ENCODE results near the gene MINK1. TPM values are rescaled to one million over a fixed set of nuclear protein-coding genes. Genes with fewer than 3 reads are reported as not detected.

Gene MINK1
- total RNA-seq, 3 donors from 2014 or later = 25.9 to 58.7 (median 42.0) TPM

- intact Hi-C loops (cut with DNase I; ENCODE audit: low total_unique reads) = no loop called here
- peak overlapping the region; percentile 11 to 99 (median 98) for H3K4me3 ChIP-seq
- no peak for DNase-seq (ENCODE audit: low spot score in 2 of 2)
- peaks cover 13 to 37% of the 10 kb centered on the region in 2 donors for H3K4me1 ChIP-seq
- TF ChIP-seq POLR2A (IDR thresholded peaks at IDR 0.05) (no peak), POLR2AphosphoS5 (IDR thresholded peaks at IDR 0.05) (no peak)
- TF ChIP-seq, protein P1, sequence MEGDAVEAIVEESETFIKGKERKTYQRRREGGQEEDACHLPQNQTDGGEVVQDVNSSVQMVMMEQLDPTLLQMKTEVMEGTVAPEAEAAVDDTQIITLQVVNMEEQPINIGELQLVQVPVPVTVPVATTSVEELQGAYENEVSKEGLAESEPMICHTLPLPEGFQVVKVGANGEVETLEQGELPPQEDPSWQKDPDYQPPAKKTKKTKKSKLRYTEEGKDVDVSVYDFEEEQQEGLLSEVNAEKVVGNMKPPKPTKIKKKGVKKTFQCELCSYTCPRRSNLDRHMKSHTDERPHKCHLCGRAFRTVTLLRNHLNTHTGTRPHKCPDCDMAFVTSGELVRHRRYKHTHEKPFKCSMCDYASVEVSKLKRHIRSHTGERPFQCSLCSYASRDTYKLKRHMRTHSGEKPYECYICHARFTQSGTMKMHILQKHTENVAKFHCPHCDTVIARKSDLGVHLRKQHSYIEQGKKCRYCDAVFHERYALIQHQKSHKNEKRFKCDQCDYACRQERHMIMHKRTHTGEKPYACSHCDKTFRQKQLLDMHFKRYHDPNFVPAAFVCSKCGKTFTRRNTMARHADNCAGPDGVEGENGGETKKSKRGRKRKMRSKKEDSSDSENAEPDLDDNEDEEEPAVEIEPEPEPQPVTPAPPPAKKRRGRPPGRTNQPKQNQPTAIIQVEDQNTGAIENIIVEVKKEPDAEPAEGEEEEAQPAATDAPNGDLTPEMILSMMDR (IDR thresholded peaks at IDR 0.05) = no peak
- H3K36me3 ChIP-seq = no peaks in the 10 kb centered on the region
- H3K9me3 ChIP-seq = no peaks in the 10 kb centered on the region
- H3K27ac ChIP-seq = peak overlapping the region; percentile 97 to 99
- no peaks in the 10 kb centered on the region for H3K27me3 ChIP-seq
These were observed 112.8 kb downstream of the MINK1 start for GRCh38 chr17:4945944-4946280.

DNA sequence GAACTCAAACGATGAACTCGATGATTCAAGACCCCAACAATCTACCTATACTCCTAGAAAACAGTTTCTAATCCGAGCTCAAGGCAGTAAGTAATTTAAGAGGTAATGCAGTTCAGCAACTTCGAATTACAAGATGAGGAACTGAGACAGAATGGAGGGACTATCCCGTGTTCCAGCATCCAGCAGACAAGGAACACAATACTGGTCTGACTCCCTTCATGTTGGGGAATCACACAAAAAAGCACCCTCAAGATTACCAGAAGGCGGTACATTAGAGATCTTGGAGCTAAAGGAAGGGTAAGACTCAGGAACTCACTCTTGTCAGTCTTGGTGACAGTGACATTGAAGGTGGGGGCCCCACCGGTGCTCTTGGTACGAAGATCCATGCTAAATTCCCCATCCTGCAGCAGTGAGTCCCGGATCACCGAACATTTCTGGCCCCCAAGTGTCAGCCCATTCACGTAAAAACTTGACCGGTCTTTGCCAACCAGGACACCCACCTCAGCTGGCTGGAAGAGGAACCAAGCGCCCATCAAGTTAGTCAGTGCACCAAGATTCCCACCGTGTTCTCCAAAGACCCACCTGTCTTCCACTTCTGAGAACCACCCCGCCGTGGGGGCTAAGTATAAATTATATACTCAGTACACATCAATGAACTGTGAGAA, 113.3 kb downstream of the MINK1 start:
- TF ChIP-seq POLR2A (IDR thresholded peaks at IDR 0.05) (no peak), POLR2AphosphoS5 (IDR thresholded peaks at IDR 0.05) (no peak)
- TF ChIP-seq, protein P1 (IDR thresholded peaks at IDR 0.05) = no peak
- Histone ChIP-seq H3K36me3 (no peaks in the 10 kb centered on the region), H3K9me3 (no peaks in the 10 kb centered on the region), H3K27me3 (no peaks in the 10 kb centered on the region), H3K4me1 (peaks cover 8 to 32% of the 10 kb centered on the region in 2 donors), H3K27ac (peak overlapping the region; percentile 97 to 99), H3K4me3 (peak overlapping the region; percentile 98 to 100 (median 99))
- DNase-seq (ENCODE audit: low spot score in 2 of 2) = no peak
- intact Hi-C loops (cut with DNase I; ENCODE audit: low total_unique reads) = no loop called here

- H3K36me3 ChIP-seq = no peaks in the 10 kb centered on the region
- peak overlapping the region; percentile 98 to 100 (median 99) for H3K4me3 ChIP-seq
- TF ChIP-seq POLR2AphosphoS5 (IDR thresholded peaks at IDR 0.05) (no peak), POLR2A (IDR thresholded peaks at IDR 0.05) (no peak)
- TF ChIP-seq, protein P1 (IDR thresholded peaks at IDR 0.05) = no peak
- peak overlapping the region; percentile 97 to 99 for H3K27ac ChIP-seq
- no peaks in the 10 kb centered on the region for H3K9me3 ChIP-seq
- DNase-seq (ENCODE audit: low spot score in 2 of 2) = no peak
- H3K27me3 ChIP-seq = no peaks in the 10 kb centered on the region
- peaks cover 8 to 29% of the 10 kb centered on the region in 2 donors for H3K4me1 ChIP-seq
- intact Hi-C loops (cut with DNase I; ENCODE audit: low total_unique reads) = no loop called here
These were observed 113.9 kb downstream of the MINK1 start for GRCh38 chr17:4947010-4947410.

Other genes with a start within 250 kb of the MINK1 start
- gene SMTNL2, start 248.8 kb upstream of the MINK1 start, total RNA-seq = 1 to 10 TPM in 1 of 3 donors, under 1 TPM in 2; 0.16 to 1.8 (median 0.98) TPM
- 10 to 100 TPM in 1 of 3 donors, under 1 TPM in 1, not detected in 1; 0.98 to 47.9 TPM for gene ALOX15, start 191.7 kb upstream of the MINK1 start, total RNA-seq
- gene PELP1, start 129.2 kb upstream of the MINK1 start, total RNA-seq = 10 to 100 TPM; 17.0 to 26.9 (median 21.0) TPM
- gene ARRB2, start 122.7 kb upstream of the MINK1 start, total RNA-seq = 10 to 100 TPM; 25.2 to 67.4 (median 42.3) TPM
- gene MED11, start 101.9 kb upstream of the MINK1 start, total RNA-seq = 10 to 100 TPM; 29.3 to 41.7 (median 30.8) TPM
- gene ZMYND15, start 93.5 kb upstream of the MINK1 start, total RNA-seq = 1 to 10 TPM in 1 of 3 donors, under 1 TPM in 2; 0.96 to 2.3 (median 0.98) TPM
- gene CXCL16, start 93.4 kb upstream of the MINK1 start, total RNA-seq = 10 to 100 TPM; 13.8 to 25.8 (median 18.6) TPM
- not detected for gene TM4SF5, start 61.5 kb upstream of the MINK1 start, total RNA-seq
- 1 to 10 TPM in 2 of 3 donors, under 1 TPM in 1; 0.98 to 5.0 (median 2.6) TPM for gene VMO1, start 47.0 kb upstream of the MINK1 start, total RNA-seq
- not detected for gene GLTPD2, start 44.4 kb upstream of the MINK1 start, total RNA-seq
- 100 to 1,000 TPM; 133 to 183 (median 164) TPM for gene PSMB6, start 37.2 kb upstream of the MINK1 start, total RNA-seq
- gene PLD2, start 26.2 kb upstream of the MINK1 start, total RNA-seq = 10 to 100 TPM; 17.1 to 40.6 (median 30.3) TPM
- 10 to 100 TPM in 1 of 3 donors, 1 to 10 TPM in 1, not detected in 1; 3.9 to 10.5 TPM for gene C17orf107, start 66.2 kb downstream of the MINK1 start, total RNA-seq
- 1 to 10 TPM in 1 of 3 donors, under 1 TPM in 2; 0.16 to 2.0 (median 0.73) TPM for gene CHRNE, start 69.8 kb downstream of the MINK1 start, total RNA-seq
- gene GP1BA, start 98.9 kb downstream of the MINK1 start, total RNA-seq = not detected
- 10 to 100 TPM; 38.8 to 48.5 (median 42.6) TPM for gene SLC25A11, start 106.7 kb downstream of the MINK1 start, total RNA-seq
- 10 to 100 TPM; 38.3 to 49.0 (median 38.7) TPM for gene RNF167, start 106.9 kb downstream of the MINK1 start, total RNA-seq
- 100 to 1,000 TPM; 290 to 487 (median 379) TPM for gene PFN1, start 115.2 kb downstream of the MINK1 start, total RNA-seq
- gene ENO3, start 117.8 kb downstream of the MINK1 start, total RNA-seq = 1 to 10 TPM; 1.6 to 4.6 (median 3.1) TPM
- gene SPAG7, start 134.5 kb downstream of the MINK1 start, total RNA-seq = 10 to 100 TPM; 42.6 to 57.8 (median 55.2) TPM
- gene CAMTA2, start 154.3 kb downstream of the MINK1 start, total RNA-seq = 10 to 100 TPM; 11.0 to 17.7 (median 13.5) TPM
- gene INCA1, start 164.2 kb downstream of the MINK1 start, total RNA-seq = 1 to 10 TPM in 2 of 3 donors, under 1 TPM in 1; 0.66 to 2.9 (median 1.9) TPM
- 10 to 100 TPM; 37.5 to 88.5 (median 50.5) TPM for gene KIF1C, start 164.6 kb downstream of the MINK1 start, total RNA-seq
- under 1 TPM; 0.29 to 0.98 (median 0.32) TPM for gene SLC52A1, start 202.1 kb downstream of the MINK1 start, total RNA-seq
- 1 to 10 TPM; 3.7 to 8.8 (median 4.9) TPM for gene ZFP3, start 245.1 kb downstream of the MINK1 start, total RNA-seq

Data from breast epithelium (tissue), 4 donors.